OCI-M2 (cell line): ENCODE results near the gene PIR.

Source experiments
- DNase-seq: peaks from one replicate; lab custom pipeline; 2025; ENCODE audit not compliant: unreplicated experiment; lab: John Stamatoyannopoulos, UW

Gene PIR

DNA sequence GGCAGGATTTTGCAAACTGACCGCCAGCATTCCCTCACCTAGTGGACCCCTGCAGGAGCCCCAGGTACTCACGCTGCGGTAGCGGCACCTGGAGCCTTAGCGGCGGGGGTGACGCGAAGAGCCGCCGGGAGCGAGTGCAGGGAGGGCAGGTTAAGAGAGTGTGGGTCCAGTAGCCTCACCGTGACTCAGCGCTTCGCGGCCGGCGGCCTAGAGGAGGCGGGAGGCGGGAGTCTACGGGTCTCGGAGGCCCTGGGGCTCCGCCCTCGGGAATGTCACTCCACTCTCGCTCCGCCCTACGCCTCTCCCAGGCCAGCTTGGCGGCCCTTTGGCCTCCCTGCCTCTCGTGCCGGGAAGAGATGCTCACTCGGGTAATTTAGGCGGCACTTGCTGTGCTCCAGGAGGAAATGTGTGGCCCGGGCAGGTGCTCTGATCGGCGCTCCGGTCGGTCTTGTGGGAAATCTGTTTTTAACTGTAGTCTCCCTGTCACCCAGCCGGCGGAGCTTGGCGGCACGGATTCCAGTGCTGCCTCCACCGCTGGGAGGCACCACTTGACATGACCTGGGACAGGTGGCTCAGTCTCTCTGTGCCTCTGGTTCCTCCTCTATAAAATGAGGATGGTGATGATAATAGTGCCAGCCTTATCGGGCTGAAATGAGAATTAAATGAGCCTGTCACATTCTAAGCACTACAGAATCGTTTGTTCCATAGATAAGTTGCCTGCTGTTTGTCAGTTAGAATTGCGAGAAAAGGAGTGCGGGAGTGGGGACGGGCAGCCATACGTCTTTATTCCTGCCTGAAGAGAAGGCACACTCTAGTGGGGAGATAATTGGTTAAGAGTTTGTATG lies at the start of gene PIR:
Gene PIR (minus strand): TSS at position 216 of the 845 bp plus-strand sequence. CDS start 2,076 bp downstream, outside the sequence.
- DNase-seq = peak; percentile 66

DNA sequence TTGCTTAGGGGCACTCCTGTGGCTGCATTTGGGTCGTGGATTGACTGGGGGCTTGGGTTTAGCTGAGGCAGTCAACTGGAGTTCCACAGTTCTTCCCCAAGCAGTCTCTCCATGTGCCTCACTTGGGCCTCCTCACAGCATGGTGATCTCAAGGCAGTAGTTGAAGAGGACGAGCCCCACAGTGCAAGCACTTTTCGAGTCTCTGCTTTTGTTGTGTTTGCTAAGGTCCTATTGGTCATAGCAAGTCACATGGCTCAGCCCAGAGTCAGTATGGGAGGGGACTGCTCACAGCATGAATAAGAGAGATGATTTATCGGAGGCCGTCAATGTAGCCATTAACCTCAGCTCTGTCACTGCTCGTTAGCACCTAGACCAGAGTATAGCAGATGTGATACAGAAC lies 37.2 kb upstream of the PIR start:
- no peak for DNase-seq

- DNase-seq = no peak
Observed at GRCh38 chrX:15529165-15529564, 36.0 kb upstream of the PIR start.

GRCh38 chrX:15525664-15526416 lies 32.7 kb upstream of the PIR start:
- no peak for DNase-seq

DNA sequence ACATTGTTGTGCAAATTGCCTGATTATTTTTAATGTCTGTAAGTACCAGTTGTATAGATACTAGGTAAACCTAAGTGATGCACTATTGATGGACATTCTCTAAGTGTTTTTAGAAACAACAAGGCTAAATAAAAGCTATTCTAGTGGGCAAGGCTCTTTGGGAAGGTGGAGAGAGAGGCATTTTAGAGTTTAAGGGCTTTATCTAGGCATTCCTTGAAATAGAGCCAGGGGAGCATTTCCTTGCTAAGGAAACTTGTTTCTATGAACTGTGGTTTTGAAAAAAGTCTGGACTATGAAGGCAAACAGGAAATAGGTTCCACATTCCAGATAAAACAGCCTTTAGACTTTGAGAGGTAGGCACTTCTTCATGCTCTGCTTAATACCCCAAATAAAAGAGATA lies 31.3 kb upstream of the PIR start:
- DNase-seq = no peak

DNA sequence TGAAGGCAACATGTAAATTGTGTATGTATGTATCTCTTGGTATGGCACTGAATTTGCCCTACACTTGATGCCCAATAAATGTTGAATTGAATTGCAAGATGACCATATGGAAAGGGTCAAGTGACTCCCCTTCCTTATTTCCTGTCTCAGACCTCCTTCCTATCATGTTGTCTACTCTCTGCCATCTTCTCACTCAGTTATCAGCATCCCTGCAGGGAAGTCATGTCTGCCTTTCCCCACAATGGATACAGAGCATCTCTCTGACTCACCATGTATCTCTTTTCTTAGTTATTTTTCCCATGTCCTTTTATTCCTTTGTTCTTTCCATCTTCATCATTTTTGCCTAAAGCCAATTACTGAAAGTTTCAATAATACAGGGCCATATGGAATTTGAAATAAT lies 30.0 kb upstream of the PIR start:
- no peak for DNase-seq

DNA sequence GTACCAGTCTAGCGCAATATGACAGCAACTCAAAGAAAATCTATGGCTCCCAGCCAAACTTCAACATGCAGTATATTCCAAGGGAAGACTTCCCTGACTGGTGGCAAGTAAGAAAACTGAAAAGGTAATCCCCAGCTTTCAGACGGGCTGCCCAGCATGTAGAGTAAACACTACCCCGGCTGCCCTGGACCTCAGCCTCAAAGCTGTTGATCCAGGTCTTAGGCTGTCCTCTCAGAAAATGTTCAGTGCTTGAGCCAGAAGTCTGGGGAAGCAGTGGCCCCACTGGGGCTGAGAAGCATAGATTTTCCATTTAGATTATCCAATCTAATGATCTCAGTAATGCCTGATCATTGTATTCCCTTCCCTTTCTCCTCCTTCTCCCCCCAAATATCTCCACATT lies 29.3 kb upstream of the PIR start:
- no peak for DNase-seq

DNA sequence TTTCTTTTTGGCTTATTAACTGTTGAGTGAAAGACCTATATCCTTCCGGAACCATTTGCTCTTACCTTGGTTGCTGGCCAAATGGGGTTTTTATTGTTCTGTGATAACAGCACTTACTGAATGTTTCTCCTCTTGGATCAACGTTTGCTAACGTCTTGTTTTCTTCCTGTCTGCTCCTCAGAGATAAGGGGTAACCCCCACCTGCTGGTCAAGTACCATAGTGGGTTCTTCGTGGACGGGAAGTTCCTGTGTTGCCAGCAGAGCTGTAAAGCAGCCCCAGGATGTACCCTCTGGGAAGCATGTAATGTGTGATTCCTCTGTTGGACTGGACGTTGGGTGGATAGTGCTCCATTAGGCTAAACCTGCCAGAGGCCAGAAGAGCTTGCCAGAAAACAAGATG lies 22.8 kb upstream of the PIR start:
- peak; percentile 51 for DNase-seq

DNA sequence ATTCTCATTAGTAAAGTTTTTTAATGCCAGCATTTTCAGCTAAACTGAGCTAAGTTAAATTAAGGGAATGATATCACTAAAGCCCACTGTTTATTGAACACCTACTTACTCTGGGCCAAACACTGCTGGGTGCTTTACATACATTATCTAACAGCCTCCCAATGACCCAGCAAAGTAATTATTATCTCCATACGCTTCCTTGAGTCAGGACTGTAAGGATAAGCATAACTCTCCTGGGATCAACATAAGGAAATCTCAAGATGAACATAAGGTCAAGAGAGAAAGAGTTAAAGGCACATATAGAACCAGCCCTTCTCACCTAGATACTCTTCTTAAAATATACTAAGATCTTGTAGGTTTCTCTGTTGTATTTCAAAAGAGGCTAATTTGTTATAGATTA lies 21.1 kb upstream of the PIR start:
- DNase-seq = no peak

GRCh38 chrX:15512401-15512965 lies 19.4 kb upstream of the PIR start:
- no peak for DNase-seq

DNA sequence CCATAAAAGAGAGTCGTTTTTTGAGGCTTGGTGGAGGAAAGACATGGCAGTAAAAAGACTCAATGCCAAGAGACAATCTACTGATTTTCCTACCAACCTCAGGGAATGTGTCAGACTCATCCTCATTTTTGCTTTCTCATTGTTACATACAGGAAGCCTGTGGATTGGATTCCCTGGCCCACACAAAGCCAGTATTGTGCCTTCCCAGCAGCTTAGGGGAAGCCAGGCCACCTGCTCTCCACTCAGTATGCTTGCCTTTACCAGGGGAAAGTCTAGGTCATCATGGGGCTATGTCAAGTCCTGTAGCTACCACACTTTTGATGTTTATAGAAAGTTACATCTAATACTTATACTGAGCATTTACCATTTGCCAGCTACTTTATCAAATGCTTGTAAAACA lies 18.4 kb upstream of the PIR start:
- DNase-seq = no peak

GRCh38 chrX:15509845-15510244 lies 16.7 kb upstream of the PIR start:
- no peak for DNase-seq

DNA sequence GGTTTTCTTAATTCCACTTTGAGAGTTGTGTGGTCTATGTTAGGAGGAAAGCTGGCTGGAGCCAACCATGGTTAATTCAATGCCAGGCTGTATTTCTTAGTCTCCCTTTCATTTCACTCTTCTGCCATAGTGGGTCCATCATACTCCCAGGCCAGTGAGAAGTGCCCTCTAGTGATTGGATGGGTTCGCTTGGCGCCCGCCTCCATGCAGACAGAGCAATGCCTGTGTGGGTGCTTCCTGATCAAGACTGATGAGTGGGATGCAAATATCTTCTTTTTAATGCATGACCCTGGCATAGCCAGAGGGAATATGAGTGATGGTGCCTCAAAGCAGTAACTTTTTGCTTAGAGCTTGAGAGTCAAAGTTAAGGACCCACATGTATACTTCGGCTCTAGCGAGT lies 13.9 kb upstream of the PIR start:
- no peak for DNase-seq

DNA sequence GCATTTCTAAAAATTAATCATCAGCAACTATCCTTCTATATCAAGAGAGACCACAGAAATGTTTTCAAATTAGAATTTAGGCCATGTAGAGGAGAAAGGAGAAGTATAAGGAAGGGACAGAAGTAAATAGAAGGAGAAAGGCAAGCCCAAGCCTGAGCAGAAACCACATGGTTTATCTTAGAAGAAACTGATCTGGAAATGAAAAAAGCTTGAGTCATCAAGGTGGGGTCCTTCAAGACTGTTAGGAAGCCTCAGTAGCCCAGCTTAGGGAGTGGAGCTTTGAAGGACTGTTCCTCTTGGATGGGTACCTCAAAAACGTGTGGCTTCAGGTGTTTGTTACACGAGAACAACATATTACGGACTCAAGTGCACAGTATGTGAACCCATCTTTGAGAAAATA lies 12.0 kb upstream of the PIR start:
- DNase-seq = no peak

- no peak for DNase-seq
Observed at GRCh38 chrX:15504661-15505060, 11.5 kb upstream of the PIR start.

DNA sequence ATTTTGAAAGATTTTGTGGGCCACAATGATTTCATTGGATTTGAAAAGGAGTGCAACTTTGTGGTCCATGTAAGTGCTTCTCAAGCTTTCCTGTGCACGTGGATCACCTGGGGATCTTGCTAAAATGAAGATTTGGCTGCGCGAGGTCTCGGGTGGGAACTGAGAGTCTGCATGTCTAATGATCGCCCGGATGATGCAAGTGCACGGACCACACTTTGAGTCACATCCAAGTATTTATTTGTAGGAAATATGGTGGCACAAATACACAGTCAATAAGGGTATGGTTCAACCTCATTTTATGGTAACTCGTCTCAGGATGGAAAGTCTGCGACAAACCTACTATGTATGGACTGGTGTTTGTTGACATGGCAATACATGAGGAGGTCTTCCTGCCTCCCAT lies 8.4 kb upstream of the PIR start:
- no peak for DNase-seq

DNA sequence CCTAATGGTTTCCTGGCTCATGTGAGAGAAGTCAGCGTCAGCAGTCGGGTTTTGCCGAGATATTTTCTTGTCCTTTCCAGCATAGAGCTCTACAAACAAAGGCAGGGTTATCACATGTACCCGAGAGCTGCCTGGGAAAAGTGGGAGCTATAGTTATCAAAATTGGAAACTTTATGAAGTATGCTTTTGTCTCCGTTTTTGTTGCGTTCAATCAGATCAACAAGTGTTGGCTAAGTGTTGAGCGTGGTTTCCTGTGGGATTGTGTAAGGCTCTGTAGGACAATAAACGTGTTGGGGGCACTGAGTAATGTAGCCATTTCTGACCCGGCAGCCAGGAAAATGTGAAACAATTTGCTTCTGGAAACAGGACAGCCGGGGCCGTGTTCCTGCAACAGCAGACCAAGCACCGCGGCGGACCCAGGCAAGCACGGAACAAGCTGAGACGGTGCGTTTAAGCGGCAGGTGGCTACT lies 7.4 kb upstream of the PIR start, which contains the start of gene BMX:
Gene BMX (plus strand): TSS at position 311 of the 470 bp plus-strand sequence. CDS start 7,547 bp downstream, outside the sequence.
- DNase-seq = no peak

GRCh38 chrX:15499976-15500375 lies 6.8 kb upstream of the PIR start:
- no peak for DNase-seq

GRCh38 chrX:15498741-15499140 lies 5.6 kb upstream of the PIR start:
- no peak for DNase-seq

- peak; percentile 49 for DNase-seq
Observed at GRCh38 chrX:15497865-15498264, 4.7 kb upstream of the PIR start.

DNA sequence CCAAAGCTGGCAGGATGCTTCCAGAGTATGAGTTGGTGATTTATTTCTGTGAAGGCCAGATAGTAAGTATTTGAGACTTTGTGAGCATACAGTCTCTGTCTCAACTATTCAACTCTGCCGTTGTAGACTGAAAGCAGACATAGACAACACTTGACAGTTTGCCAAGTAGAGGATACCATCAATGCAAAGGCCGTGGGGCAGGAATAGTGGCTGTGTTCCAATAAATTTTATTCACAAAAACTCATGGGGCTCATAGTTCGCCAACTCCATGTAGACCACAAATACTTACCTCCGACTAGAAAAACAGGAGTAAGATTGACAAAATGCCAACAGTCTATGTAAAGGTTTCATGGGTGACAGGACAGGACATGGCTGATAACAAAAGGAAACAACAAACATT lies 3.7 kb upstream of the PIR start:
- no peak for DNase-seq

GRCh38 chrX:15495801-15496200 lies 2.7 kb upstream of the PIR start:
- no peak for DNase-seq
